ENCODE data around the gene DCC. TPM values are rescaled to one million over a fixed set of nuclear protein-coding genes. Genes with fewer than 3 reads are reported as not detected.

Gene DCC
- total RNA-seq, 3 donors from 2014 or later (not counting 1 experiment from before 2014, with no cell fraction given): not detected

- Histone ChIP-seq H3K27me3 (ENCODE audit: control insufficient read depth, insufficient read depth, low read length) (no peaks in the 10 kb centered on the region), H3K4me1 (ENCODE audit: control insufficient read depth, insufficient read depth, low read length) (no peaks in the 10 kb centered on the region), H3K4me3 (ENCODE audit: low read length) (no peak overlapping the region), H3K27ac (ENCODE audit: low read length) (no peak overlapping the region), H3K36me3 (ENCODE audit: control insufficient read depth, insufficient read depth, low read length) (no peaks in the 10 kb centered on the region), H3K9me3 (ENCODE audit: control insufficient read depth, insufficient read depth, low read length) (no peaks in the 10 kb centered on the region)
- Mint-ChIP-seq H3K27me3 (ENCODE audit: low read depth in 2 of 2) (no peaks in the 10 kb centered on the region), H3K27ac (no peak overlapping the region), H3K4me1 (no peaks in the 10 kb centered on the region), H3K4me3 (no peak overlapping the region), H3K36me3 (no peaks in the 10 kb centered on the region), H3K9me3 (peaks cover 9 to 13% of the 10 kb centered on the region in 2 donors)
- intact Hi-C loops (cut with micrococcal nuclease): no loop called here
- ATAC-seq: no peak
- no peak for TF ChIP-seq CTCF (IDR thresholded peaks at IDR 0.05)
- 57% methylated on average over 3 of the region's 3 CpGs for WGBS (ENCODE audit: insufficient coverage)
- no peak for DNase-seq
Observed at GRCh38 chr18:52422985-52423601, 83.1 kb downstream of the DCC start.

GRCh38 chr18:52426041-52426440 lies 86.0 kb downstream of the DCC start:
- H3K9me3 Mint-ChIP-seq: peaks cover 5 to 15% of the 10 kb centered on the region in 2 donors
- 74% methylated on average over 3 of the region's 4 CpGs for WGBS (ENCODE audit: insufficient coverage)

GRCh38 chr18:52426462-52426861 lies 86.5 kb downstream of the DCC start:
- Mint-ChIP-seq H3K27me3 (ENCODE audit: low read depth in 2 of 2) (no peaks in the 10 kb centered on the region), H3K4me1 (no peaks in the 10 kb centered on the region), H3K27ac (no peak overlapping the region), H3K9me3 (peaks cover 5 to 15% of the 10 kb centered on the region in 2 donors), H3K4me3 (no peak overlapping the region), H3K36me3 (no peaks in the 10 kb centered on the region)
- Histone ChIP-seq H3K9me3 (ENCODE audit: control insufficient read depth, insufficient read depth, low read length) (no peaks in the 10 kb centered on the region), H3K4me1 (ENCODE audit: control insufficient read depth, insufficient read depth, low read length) (no peaks in the 10 kb centered on the region), H3K27ac (ENCODE audit: low read length) (no peak overlapping the region), H3K4me3 (ENCODE audit: low read length) (no peak overlapping the region), H3K27me3 (ENCODE audit: control insufficient read depth, insufficient read depth, low read length) (no peaks in the 10 kb centered on the region), H3K36me3 (ENCODE audit: control insufficient read depth, insufficient read depth, low read length) (no peaks in the 10 kb centered on the region)
- WGBS (ENCODE audit: insufficient coverage): 100% methylated on average over 1 of the region's 1 CpG
- DNase-seq (no peak), ATAC-seq (no peak)
- intact Hi-C loops (cut with micrococcal nuclease): no loop called here
- TF ChIP-seq CTCF (IDR thresholded peaks at IDR 0.05): no peak

More at GRCh38 chr18:52426041-52426440, 86.0 kb downstream of the DCC start:
- intact Hi-C loops (cut with micrococcal nuclease): no loop called here
- no peak overlapping the region for H3K4me3 ChIP-seq (ENCODE audit: low read length)
- Mint-ChIP-seq H3K27me3 (ENCODE audit: low read depth in 2 of 2) (no peaks in the 10 kb centered on the region), H3K4me1 (no peaks in the 10 kb centered on the region), H3K36me3 (no peaks in the 10 kb centered on the region), H3K4me3 (no peak overlapping the region), H3K27ac (no peak overlapping the region)
- H3K36me3 ChIP-seq (ENCODE audit: control insufficient read depth, insufficient read depth, low read length): no peaks in the 10 kb centered on the region
- DNase-seq (no peak), ATAC-seq (no peak)
- H3K27me3 ChIP-seq (ENCODE audit: control insufficient read depth, insufficient read depth, low read length): no peaks in the 10 kb centered on the region
- no peaks in the 10 kb centered on the region for H3K9me3 ChIP-seq (ENCODE audit: control insufficient read depth, insufficient read depth, low read length)
- TF ChIP-seq CTCF (IDR thresholded peaks at IDR 0.05): no peak
- H3K27ac ChIP-seq (ENCODE audit: low read length): no peak overlapping the region
- no peaks in the 10 kb centered on the region for H3K4me1 ChIP-seq (ENCODE audit: control insufficient read depth, insufficient read depth, low read length)
